Muscle layer of colon (tissue), 2 donors: ENCODE data around the gene FMO1.
A peak's percentile ranks its signal among the peaks of the same experiment; 100 is the strongest.
"Not testable (repeated sequence)": the region's sequence is repeated elsewhere in the genome, so short reads cannot be mapped to it uniquely, and the experiment has no call there.

Experiments used
- H3K27ac ChIP-seq: one replicate; pipeline ENCODE4 v1.7.0; 2013; ENCODE audit warnings: low read depth, mild to moderate bottlenecking, low read length, moderate library complexity
- H3K27me3 ChIP-seq, 2 donors: one replicate each; pipeline ENCODE4 v1.7.0; 2013; ENCODE audit warnings: low read length in 2 of 2, mild to moderate bottlenecking in 2 of 2; ENCODE audit not compliant: insufficient read depth in 2 of 2, control insufficient read depth in 1 of 2
- H3K36me3 ChIP-seq: one replicate; pipeline ENCODE4 v1.7.0; 2013; ENCODE audit warnings: mild to moderate bottlenecking, low read length; ENCODE audit not compliant: insufficient read depth
- H3K4me1 ChIP-seq: one replicate; pipeline ENCODE4 v1.7.0; 2013; ENCODE audit warnings: mild to moderate bottlenecking, low read length; ENCODE audit not compliant: insufficient read depth
- H3K4me3 ChIP-seq, 2 donors: one replicate each; pipeline ENCODE4 v1.7.0; 2013; ENCODE audit warnings: low read length in 2 of 2, low read depth in 1 of 2, mild to moderate bottlenecking in 1 of 2, moderate library complexity in 1 of 2
- H3K9ac ChIP-seq: one replicate; pipeline ENCODE4 v1.7.0; 2013; ENCODE audit warnings: low read length
- H3K9me3 ChIP-seq: one replicate; pipeline ENCODE4 v1.7.0; 2013; ENCODE audit warnings: mild to moderate bottlenecking, low read length
- donor health status: abdominal sarcoma.
- donor health status: Adenocarcinoma of cecum.

FMO1 gene

DNA sequence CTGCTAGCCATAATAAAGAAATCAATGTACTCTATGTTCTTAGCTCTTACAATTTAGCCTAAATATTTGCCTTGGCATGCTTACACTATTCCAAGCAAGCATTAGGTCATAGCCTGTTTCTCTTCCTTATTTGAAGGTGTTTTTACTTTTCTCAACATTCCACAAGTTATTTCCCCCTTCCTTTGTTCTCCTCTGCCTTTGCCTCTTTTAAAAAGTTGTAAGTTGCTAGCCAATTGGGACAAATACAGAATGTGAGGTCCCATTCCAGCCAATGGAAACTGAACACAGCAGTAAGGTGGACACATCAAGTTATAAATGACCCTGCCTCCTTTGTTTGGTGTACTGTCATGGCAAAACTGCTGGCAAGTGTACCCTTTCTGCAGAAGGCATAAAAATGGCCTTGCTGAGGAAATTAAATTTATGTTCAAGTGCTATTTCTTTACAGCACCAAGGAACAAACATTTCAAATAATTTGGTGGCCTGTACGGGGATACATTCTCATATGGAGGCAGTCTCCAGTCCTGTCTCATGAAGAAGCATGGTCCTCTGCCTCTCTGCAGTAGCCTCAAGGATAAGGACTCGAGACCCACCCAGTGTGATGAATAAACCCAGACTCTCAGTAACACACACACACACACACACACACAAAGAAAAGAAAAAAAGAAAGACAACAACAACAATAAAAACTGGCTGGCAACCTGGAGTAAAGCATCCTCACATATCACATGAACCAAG, 28.8 kb upstream of the FMO1 start:
- H3K9me3 ChIP-seq = no peaks in the 10 kb centered on the region
- no peak overlapping the region for H3K4me3 ChIP-seq
- H3K27me3 ChIP-seq = no peaks in the 10 kb centered on the region
- H3K27ac ChIP-seq = no peak overlapping the region
- H3K36me3 ChIP-seq = no peaks in the 10 kb centered on the region
- H3K9ac ChIP-seq = no peak overlapping the region
- peaks cover 6% of the 10 kb centered on the region for H3K4me1 ChIP-seq

- no peak overlapping the region for H3K27ac ChIP-seq
- H3K4me3 ChIP-seq = no peak overlapping the region
- H3K27me3 ChIP-seq = no peaks in the 10 kb centered on the region
- no peaks in the 10 kb centered on the region for H3K36me3 ChIP-seq
- H3K4me1 ChIP-seq = peaks cover 6% of the 10 kb centered on the region
- no peaks in the 10 kb centered on the region for H3K9me3 ChIP-seq
- no peak overlapping the region for H3K9ac ChIP-seq
Measured at GRCh38 chr1:171220081-171220420, 28.2 kb upstream of the FMO1 start.

DNA sequence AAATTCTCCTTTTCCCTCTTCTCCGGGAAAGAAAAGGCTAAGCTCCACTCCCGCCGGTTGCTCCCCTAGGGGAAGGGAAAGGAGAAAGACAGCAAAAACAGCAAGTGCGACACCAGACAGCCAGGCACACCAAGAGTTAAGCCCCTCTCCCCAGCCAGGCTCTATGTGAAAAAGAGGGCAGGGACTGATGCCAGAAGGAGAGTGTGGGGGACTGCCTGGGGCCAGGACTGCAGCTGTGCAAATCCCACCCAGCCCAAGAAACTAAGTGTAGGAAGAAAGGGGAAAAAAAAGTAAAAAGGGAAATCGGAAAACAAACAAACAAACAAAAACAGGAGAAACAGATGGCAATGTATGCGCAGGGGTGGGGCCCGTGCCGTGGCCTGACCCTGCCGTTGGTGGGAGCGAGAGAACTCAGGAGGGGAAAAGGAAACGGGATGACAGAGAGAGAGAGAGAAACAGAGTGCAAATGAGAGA, 27.7 kb upstream of the FMO1 start:
- Histone ChIP-seq H3K4me1 (peaks cover 6% of the 10 kb centered on the region), H3K27me3 (no peaks in the 10 kb centered on the region), H3K9me3 (no peaks in the 10 kb centered on the region), H3K36me3 (no peaks in the 10 kb centered on the region), H3K27ac (peak overlapping the region; percentile 43), H3K4me3 (no peak overlapping the region), H3K9ac (no peak overlapping the region)

- no peak overlapping the region for H3K27ac ChIP-seq
- no peaks in the 10 kb centered on the region for H3K36me3 ChIP-seq
- H3K9ac ChIP-seq = no peak overlapping the region
- no peaks in the 10 kb centered on the region for H3K27me3 ChIP-seq
- H3K4me1 ChIP-seq = peaks cover 6% of the 10 kb centered on the region
- H3K9me3 ChIP-seq = no peaks in the 10 kb centered on the region
- H3K4me3 ChIP-seq = no peak overlapping the region
Measured at GRCh38 chr1:171221665-171222591, 26.4 kb upstream of the FMO1 start.

GRCh38 chr1:171222936-171223335, 25.4 kb upstream of the FMO1 start:
- no peaks in the 10 kb centered on the region for H3K9me3 ChIP-seq
- no peak overlapping the region for H3K9ac ChIP-seq

GRCh38 chr1:171224257-171224656, 24.0 kb upstream of the FMO1 start:
- not testable (repeated sequence) for H3K9ac ChIP-seq, H3K9me3 ChIP-seq, H3K4me1 ChIP-seq, H3K27me3 ChIP-seq, H3K36me3 ChIP-seq, H3K4me3 ChIP-seq, H3K27ac ChIP-seq

More at GRCh38 chr1:171222936-171223335, 25.4 kb upstream of the FMO1 start:
- Histone ChIP-seq H3K4me3 (no peak overlapping the region), H3K27me3 (no peaks in the 10 kb centered on the region), H3K4me1 (peaks cover 6% of the 10 kb centered on the region), H3K36me3 (no peaks in the 10 kb centered on the region), H3K27ac (no peak overlapping the region)

- Histone ChIP-seq H3K4me1 (peaks cover 6% of the 10 kb centered on the region), H3K4me3 (no peak overlapping the region), H3K36me3 (no peaks in the 10 kb centered on the region), H3K9me3 (no peaks in the 10 kb centered on the region), H3K9ac (no peak overlapping the region), H3K27me3 (no peaks in the 10 kb centered on the region), H3K27ac (no peak overlapping the region)
Measured at GRCh38 chr1:171226747-171227370, 21.4 kb upstream of the FMO1 start.

DNA sequence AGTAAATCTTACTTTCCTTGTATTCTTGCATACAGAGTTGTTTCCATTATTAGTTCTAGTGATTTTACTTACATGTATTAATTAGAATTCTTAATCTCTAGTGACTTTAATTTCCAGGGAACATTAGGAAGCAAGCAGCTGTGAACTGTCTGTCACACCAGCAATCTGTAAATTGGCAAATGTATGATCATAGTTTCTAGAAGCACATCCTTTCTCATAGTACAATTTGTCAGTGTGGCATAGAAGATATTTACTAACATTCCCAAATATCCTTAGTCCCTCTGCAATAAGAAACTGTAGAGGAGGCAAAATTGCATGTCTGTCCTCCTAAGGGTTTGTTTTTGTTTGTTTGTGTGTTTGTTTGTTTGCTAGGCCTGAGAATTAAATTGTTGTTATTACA, 17.0 kb upstream of the FMO1 start:
- Histone ChIP-seq H3K9ac (no peak overlapping the region), H3K27ac (no peak overlapping the region), H3K4me3 (no peak overlapping the region), H3K9me3 (no peaks in the 10 kb centered on the region), H3K27me3 (no peaks in the 10 kb centered on the region), H3K4me1 (no peaks in the 10 kb centered on the region), H3K36me3 (no peaks in the 10 kb centered on the region)

- H3K27ac ChIP-seq = no peak overlapping the region
- no peak overlapping the region for H3K4me3 ChIP-seq
- no peaks in the 10 kb centered on the region for H3K9me3 ChIP-seq
- H3K27me3 ChIP-seq = peaks cover 0 to 4% of the 10 kb centered on the region in 2 donors
- H3K9ac ChIP-seq = no peak overlapping the region
- H3K36me3 ChIP-seq = no peaks in the 10 kb centered on the region
- no peaks in the 10 kb centered on the region for H3K4me1 ChIP-seq
Measured at GRCh38 chr1:171233183-171233582, 15.1 kb upstream of the FMO1 start.

DNA sequence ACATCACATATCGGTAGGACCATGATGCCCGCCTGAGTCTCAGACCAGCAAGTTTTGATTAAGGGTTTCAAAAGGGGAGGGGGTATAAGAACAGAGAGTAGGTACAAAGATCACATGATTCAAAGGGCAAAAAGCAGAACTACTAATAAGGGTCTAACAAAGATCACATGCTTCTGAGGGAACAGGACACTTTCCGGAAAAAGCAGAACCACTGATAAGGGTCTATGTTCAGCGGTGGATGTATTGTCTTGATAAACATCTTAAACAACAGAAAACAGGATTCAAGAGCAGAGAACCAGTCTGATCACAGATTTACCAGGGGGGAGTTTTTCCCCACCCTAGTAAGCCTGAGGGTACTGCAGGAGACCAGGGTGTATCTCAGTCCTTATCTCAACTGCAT, 12.1 kb upstream of the FMO1 start:
- not testable (repeated sequence) for H3K9me3 ChIP-seq, H3K27ac ChIP-seq, H3K36me3 ChIP-seq, H3K4me1 ChIP-seq, H3K4me3 ChIP-seq, H3K9ac ChIP-seq, H3K27me3 ChIP-seq

- Histone ChIP-seq H3K4me1 (no peaks in the 10 kb centered on the region), H3K9me3 (no peaks in the 10 kb centered on the region), H3K9ac (no peak overlapping the region), H3K36me3 (no peaks in the 10 kb centered on the region), H3K27ac (no peak overlapping the region), H3K27me3 (no peaks in the 10 kb centered on the region), H3K4me3 (no peak overlapping the region)
Measured at GRCh38 chr1:171243878-171244277, 4.4 kb upstream of the FMO1 start.
